ENCODE results near the gene CHST10.

GRCh38 chr2:100408104-100408503, 9.4 kb downstream of the CHST10 start:
- TF ChIP-seq GABPA (IDR thresholded peaks at IDR 0.05 in 1 of 2, conservative IDR thresholded peaks at IDR 0.05 in 1 of 2) (no peak), EGR1 (IDR thresholded peaks at IDR 0.05; ENCODE audit: low read depth in 2 of 2) (no peak), JUND (IDR thresholded peaks at IDR 0.05) (no peak)
- TF ChIP-seq, protein P1, sequence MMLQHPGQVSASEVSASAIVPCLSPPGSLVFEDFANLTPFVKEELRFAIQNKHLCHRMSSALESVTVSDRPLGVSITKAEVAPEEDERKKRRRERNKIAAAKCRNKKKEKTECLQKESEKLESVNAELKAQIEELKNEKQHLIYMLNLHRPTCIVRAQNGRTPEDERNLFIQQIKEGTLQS (IDR thresholded peaks at IDR 0.05): no peak
